Aorta (tissue), 5 donors: Measurements from ENCODE around the gene GLRA3. TPM values are rescaled to one million over a fixed set of nuclear protein-coding genes. Genes with fewer than 3 reads are reported as not detected.
"Not testable (repeated sequence)": the region's sequence is repeated elsewhere in the genome, so short reads cannot be mapped to it uniquely, and the experiment has no call there.

Experiments used
- ATAC-seq: fragments of 200-7000 bp; cut with Tn5 transposase; one replicate; pipeline ENCODE4 v1.9.1; 2022; ENCODE audit warnings: moderate library complexity; ENCODE audit not compliant: low FRiP score
- DNase-seq, 2 donors: peaks; one replicate each; pipeline ENCODE4 v3.0.0-alpha.2; 2020
- H3K27ac ChIP-seq, 2 donors: one replicate each; pipeline ENCODE4 v1.5.1; 2013; ENCODE audit warnings: low read length in 2 of 2, mild to moderate bottlenecking in 2 of 2, moderate library complexity in 2 of 2, control low read depth in 1 of 2, inconsistent platforms in 1 of 2, low read depth in 1 of 2
- H3K27me3 ChIP-seq, 2 donors: one replicate each; pipeline ENCODE4 v1.6.1; 2013; ENCODE audit warnings: control low read depth in 1 of 2, low read length in 1 of 2, mild to moderate bottlenecking in 1 of 2, moderate library complexity in 1 of 2; ENCODE audit not compliant: insufficient read depth in 2 of 2, control insufficient read depth in 1 of 2
- H3K36me3 ChIP-seq, 2 donors: one replicate each; pipeline ENCODE4 v1.6.1; 2013; ENCODE audit warnings: control low read depth in 1 of 2, low read length in 1 of 2, mild to moderate bottlenecking in 1 of 2; ENCODE audit not compliant: insufficient read depth in 2 of 2, control insufficient read depth in 1 of 2
- H3K4me1 ChIP-seq, 2 donors: one replicate each; pipeline ENCODE4 v1.6.1; 2013; ENCODE audit warnings: low read length in 2 of 2, control low read depth in 1 of 2, mild to moderate bottlenecking in 1 of 2, moderate library complexity in 1 of 2; ENCODE audit not compliant: insufficient read depth in 2 of 2, control insufficient read depth in 1 of 2
- H3K4me3 ChIP-seq, 2 donors: one replicate each; pipeline ENCODE4 v1.5.1; 2013; ENCODE audit warnings: low read length in 2 of 2, control low read depth in 1 of 2, mild to moderate bottlenecking in 1 of 2
- H3K9me3 ChIP-seq: one replicate; pipeline ENCODE4 v1.6.1; 2013; ENCODE audit warnings: mild to moderate bottlenecking, low read length; ENCODE audit not compliant: control insufficient read depth
- WGBS, 2 donors: extraction: QIAGEN DNeasy Blood & Tissue Kit; methylation state at CpG; one replicate each; pipeline ENCODE4 v1.1.7; 2013; 5-methylcytosine and 5-hydroxymethylcytosine counted together
- intact Hi-C, 2 donors: fragments of 100-400 bp; cut with DNase I; formaldehyde crosslinking; loops; one replicate each; pipeline versions ENCODE4 v1.14.2 to v1.15.0; 2022
- long read RNA-seq, 2 donors: library from polyadenylated mRNA; unstranded; transcript quantifications; one replicate each; pipeline ENCODE4 v2.0.0, GENCODE V29; 2020 to 2021
- polyA plus RNA-seq, 2 donors: library from polyadenylated mRNA; stranded (reverse); fragments of 200-250 nt; gene quantifications; one replicate each; pipeline ENCODE4 v1.2.3, GENCODE V29; 2013
- total RNA-seq, 2 donors: library from RNA; stranded (reverse); fragmentation: NEBNext Ultra II Directional; extraction: Animal tissue kit (Norgen Biotek cat#: 25700); gene quantifications; one replicate each; pipeline ENCODE4 v1.2.1, GENCODE V29; 2021
- donor health status: healthy with polysubstance abuse.
- donor health status: Bipolar disorder and iron deficiency.
- donor health status: DM: no; HTN: no; CAD: no.
- donor health status: DM: no; HTN: no; CAD: no.
- donor health status: DM: yes; HTN: yes; CAD: no.

Gene GLRA3
- not detected for total RNA-seq
- not detected for polyA plus RNA-seq
- long read RNA-seq, donor 1 = 0 reads
- long read RNA-seq, donor 2 = 0 reads

- intact Hi-C loops = no loop called here
- ATAC-seq = peak; percentile 72
- Histone ChIP-seq H3K4me1 (no peaks in the 10 kb centered on the region), H3K4me3 (no peak within 1 kb of the TSS), H3K27ac (no peak within 1 kb of the TSS), H3K9me3 (peaks cover 2% of the 10 kb centered on the region), H3K27me3 (no peaks in the 10 kb centered on the region), H3K36me3 (no peaks in the 10 kb centered on the region)
- DNase-seq = peak; percentile 44 to 76
- 0 to 1% methylated on average over 40 of the region's 40 CpGs for WGBS, 2 donors
Measured at GRCh38 chr4:174828845-174829701, at the start of gene GLRA3. GLRA3 (minus strand) TSS chr4:174829247; CDS start chr4:174828811, 436 bp downstream.

GRCh38 chr4:174874898-174875297, 45.9 kb upstream of the GLRA3 start:
- Histone ChIP-seq H3K4me3 (no peak overlapping the region), H3K36me3 (no peaks in the 10 kb centered on the region), H3K27ac (no peak overlapping the region), H3K4me1 (no peaks in the 10 kb centered on the region), H3K27me3 (no peaks in the 10 kb centered on the region), H3K9me3 (no peaks in the 10 kb centered on the region)
- DNase-seq (no peak), ATAC-seq (no peak)
- intact Hi-C loops = no loop called here
- 84 to 88% methylated on average over 1 of the region's 1 CpG for WGBS, 2 donors

- 68 to 83% methylated on average over 1 of the region's 1 CpG for WGBS, 2 donors
- Histone ChIP-seq H3K9me3 (no peaks in the 10 kb centered on the region), H3K27ac (no peak overlapping the region), H3K4me1 (no peaks in the 10 kb centered on the region), H3K36me3 (no peaks in the 10 kb centered on the region), H3K27me3 (no peaks in the 10 kb centered on the region), H3K4me3 (no peak overlapping the region)
- no peak for DNase-seq
- no peak for ATAC-seq
- intact Hi-C loops = no loop called here
Measured at GRCh38 chr4:174873931-174874330, 44.9 kb upstream of the GLRA3 start.

- H3K36me3 ChIP-seq, H3K27ac ChIP-seq, DNase-seq, ATAC-seq, intact Hi-C loops, H3K9me3 ChIP-seq, H3K4me1 ChIP-seq, H3K27me3 ChIP-seq, H3K4me3 ChIP-seq: not testable (repeated sequence)
- 53 to 60% methylated on average over 3 of the region's 4 CpGs for WGBS, 2 donors
Measured at GRCh38 chr4:174873146-174873545, 44.1 kb upstream of the GLRA3 start.

- H3K27me3 ChIP-seq = no peaks in the 10 kb centered on the region
- no peak for DNase-seq
- no peak for ATAC-seq
- H3K27ac ChIP-seq = no peak overlapping the region
- no peaks in the 10 kb centered on the region for H3K9me3 ChIP-seq
- H3K4me3 ChIP-seq = no peak overlapping the region
- H3K4me1 ChIP-seq = no peaks in the 10 kb centered on the region
- intact Hi-C loops = no loop called here
- no peaks in the 10 kb centered on the region for H3K36me3 ChIP-seq
Measured at GRCh38 chr4:174871407-174871806, 42.4 kb upstream of the GLRA3 start.

GRCh38 chr4:174870311-174870710, 41.3 kb upstream of the GLRA3 start:
- Histone ChIP-seq H3K36me3 (no peaks in the 10 kb centered on the region), H3K4me1 (no peaks in the 10 kb centered on the region), H3K4me3 (no peak overlapping the region), H3K27me3 (no peaks in the 10 kb centered on the region), H3K27ac (no peak overlapping the region), H3K9me3 (no peaks in the 10 kb centered on the region)
- intact Hi-C loops = no loop called here
- ATAC-seq = no peak
- 32 to 61% methylated on average over 2 of the region's 2 CpGs for whole genome bisulfite sequencing, 2 donors
- no peak for DNase-seq

- H3K9me3 ChIP-seq = no peaks in the 10 kb centered on the region
- ATAC-seq = no peak
Measured at GRCh38 chr4:174869339-174869738, 40.3 kb upstream of the GLRA3 start.

GRCh38 chr4:174867903-174868302, 38.9 kb upstream of the GLRA3 start:
- no peaks in the 10 kb centered on the region for H3K27me3 ChIP-seq
- DNase-seq (no peak), ATAC-seq (no peak)
- no peaks in the 10 kb centered on the region for H3K4me1 ChIP-seq
- H3K36me3 ChIP-seq = no peaks in the 10 kb centered on the region
- H3K9me3 ChIP-seq = no peaks in the 10 kb centered on the region
- H3K4me3 ChIP-seq = no peak overlapping the region
- intact Hi-C loops = no loop called here
- H3K27ac ChIP-seq = no peak overlapping the region
- WGBS, 2 donors = 89 to 91% methylated on average over 3 of the region's 3 CpGs

More at GRCh38 chr4:174869339-174869738, 40.3 kb upstream of the GLRA3 start:
- no peaks in the 10 kb centered on the region for H3K27me3 ChIP-seq
- H3K4me1 ChIP-seq = no peaks in the 10 kb centered on the region
- H3K4me3 ChIP-seq = no peak overlapping the region
- intact Hi-C loops = no loop called here
- H3K36me3 ChIP-seq = no peaks in the 10 kb centered on the region
- H3K27ac ChIP-seq = no peak overlapping the region
- no peak for DNase-seq
- WGBS, 2 donors = 62 to 82% methylated on average over 3 of the region's 3 CpGs

- Histone ChIP-seq H3K27me3 (no peaks in the 10 kb centered on the region), H3K9me3 (no peaks in the 10 kb centered on the region), H3K4me3 (no peak overlapping the region), H3K4me1 (no peaks in the 10 kb centered on the region), H3K27ac (no peak overlapping the region), H3K36me3 (no peaks in the 10 kb centered on the region)
- DNase-seq = no peak
- ATAC-seq = no peak
- intact Hi-C loops = no loop called here
- 61 to 74% methylated on average over 1 of the region's 1 CpG for WGBS, 2 donors
Measured at GRCh38 chr4:174865418-174865985, 36.5 kb upstream of the GLRA3 start.
